GM23338 (cell line): Measurements from ENCODE around the gene ZNF469. TPM values are rescaled to one million over a fixed set of nuclear protein-coding genes. Genes with fewer than 3 reads are reported as not detected.

Source experiments
- ATAC-seq: fragments of 200-7000 bp; cut with Tn5 transposase; 3 replicates; pipeline ENCODE4 v1.9.1; 2020
- DNase-seq: peaks from one replicate; pipeline ENCODE4 v3.0.0-alpha.2; 2015; ENCODE audit warnings: low spot score
- H2AFZ ChIP-seq: fragments of 200-600 bp; sonication (generic); 2 replicates; pipeline ENCODE4 v1.8.0; 2016; ENCODE audit warnings: antibody characterized with exemption, mild to moderate bottlenecking, moderate library complexity
- H3F3A ChIP-seq: fragments of 200-600 bp; sonication (generic); replicated peaks from 2 replicates; pipeline ENCODE4 v1.8.0; 2017; ENCODE audit warnings: antibody characterized with exemption, mixed run types, low read depth
- H3K27ac ChIP-seq: fragments of 200-600 bp; sonication (generic); 2 replicates; pipeline ENCODE4 v1.6.1; 2016; ENCODE audit warnings: low read depth
- H3K27me3 ChIP-seq: fragments of 200-600 bp; sonication (generic); 2 replicates; pipeline ENCODE4 v1.8.0; 2016; ENCODE audit warnings: mild to moderate bottlenecking, mixed run types, moderate library complexity; ENCODE audit not compliant: insufficient read depth
- H3K36me3 ChIP-seq: fragments of 200-600 bp; sonication (generic); 2 replicates; pipeline ENCODE4 v1.8.0; 2016; ENCODE audit warnings: mild to moderate bottlenecking; ENCODE audit not compliant: insufficient read depth
- H3K4me1 ChIP-seq: fragments of 200-600 bp; sonication (generic); 2 replicates; pipeline ENCODE4 v1.8.0; 2016; ENCODE audit warnings: mild to moderate bottlenecking, moderate library complexity; ENCODE audit not compliant: insufficient read depth
- H3K4me2 ChIP-seq: fragments of 200-600 bp; sonication (generic); 2 replicates; pipeline ENCODE4 v1.7.1; 2017; ENCODE audit warnings: mixed run types
- H3K4me3 ChIP-seq: fragments of 200-600 bp; sonication (generic); 2 replicates; pipeline ENCODE4 v1.6.1; 2016; ENCODE audit warnings: mixed run types
- H3K79me2 ChIP-seq: fragments of 200-600 bp; sonication (generic); replicated peaks from 2 replicates; pipeline ENCODE4 v1.8.0; 2017; ENCODE audit warnings: mild to moderate bottlenecking; ENCODE audit not compliant: insufficient read depth
- H3K9me2 ChIP-seq: fragments of 200-600 bp; sonication (generic); 2 replicates; pipeline ENCODE4 v1.8.0; 2017; ENCODE audit not compliant: insufficient read depth
- H4K20me1 ChIP-seq: fragments of 200-600 bp; sonication (generic); replicated peaks from 2 replicates; pipeline ENCODE4 v1.8.0; 2017; ENCODE audit warnings: mild to moderate bottlenecking; ENCODE audit not compliant: insufficient read depth
- H3K27ac Mint-ChIP-seq: 2 replicates; pipeline ENCODE4 v1.8.0; 2020; ENCODE audit warnings: inconsistent platforms, mild to moderate bottlenecking, moderate library complexity, mixed read lengths
- H3K27me3 Mint-ChIP-seq: 3 replicates; pipeline ENCODE4 v1.8.0; 2022; ENCODE audit warnings: low read depth, mild to moderate bottlenecking, moderate library complexity, mixed read lengths, inconsistent platforms; ENCODE audit not compliant: insufficient read depth, poor library complexity
- H3K36me3 Mint-ChIP-seq: 3 replicates; pipeline ENCODE4 v1.8.0; 2021; ENCODE audit warnings: low read depth, mild to moderate bottlenecking, inconsistent platforms, moderate library complexity, mixed read lengths
- H3K4me1 Mint-ChIP-seq: 3 replicates; pipeline ENCODE4 v1.8.0; 2020; ENCODE audit warnings: mild to moderate bottlenecking, inconsistent platforms, mixed read lengths
- H3K4me3 Mint-ChIP-seq: 3 replicates; pipeline ENCODE4 v1.8.0; 2021; ENCODE audit warnings: moderate library complexity, mild to moderate bottlenecking, inconsistent platforms, mixed read lengths
- H3K9me3 Mint-ChIP-seq: 3 replicates; pipeline ENCODE4 v1.8.0; 2020; ENCODE audit warnings: moderate library complexity, mild to moderate bottlenecking, inconsistent platforms, mixed read lengths
- CREB1 ChIP-seq: fragments of 250-450 bp; sonication (Bioruptor Pico); IDR thresholded peaks from 2 replicates; pipeline ENCODE4 v1.5.0; 2020; ENCODE audit warnings: low read depth, mild to moderate bottlenecking, moderate library complexity
- EZH2phosphoT487 ChIP-seq: fragments of 200-600 bp; sonication (generic); IDR thresholded peaks from one replicate; pipeline ENCODE4 v1.8.1; 2018; ENCODE audit warnings: antibody characterized with exemption; ENCODE audit not compliant: unreplicated experiment
- ZNF114 ChIP-seq: fragments of 250-450 bp; sonication (Bioruptor Pico); IDR thresholded peaks from 2 replicates; pipeline ENCODE4 v1.5.0; 2020; ENCODE audit warnings: mild to moderate bottlenecking, moderate library complexity
- ZNF331 ChIP-seq: fragments of 250-450 bp; sonication (Bioruptor Pico); IDR thresholded peaks from 2 replicates; pipeline ENCODE4 v1.5.0; 2020; ENCODE audit warnings: low read depth, mild to moderate bottlenecking, moderate library complexity
- ZNF462 ChIP-seq: fragments of 250-450 bp; sonication (Bioruptor Pico); IDR thresholded peaks from 2 replicates; pipeline ENCODE4 v1.5.0; 2020; ENCODE audit warnings: mild to moderate bottlenecking, moderate library complexity
- polyA plus RNA-seq: library from polyadenylated mRNA; unstranded; fragments of >200 nt; fragmentation: Nextera tagmentation; extraction: Ambion mirVana; gene quantifications from 2 replicates; pipeline ENCODE4 v1.2.1, GENCODE V29; 2016
- total RNA-seq: library from RNA; depleted of rRNA; stranded (reverse); fragments of >200 nt; shearing (Covaris generic); gene quantifications from 2 replicates; pipeline ENCODE4 v1.2.3, GENCODE V29; 2014
- TF ChIP-seq, protein P1 (sequence below): IDR thresholded peaks from 2 replicates; pipeline ENCODE4 v1.6.1; 2016; ENCODE audit warnings: antibody characterized with exemption

ZNF469 gene
- total and polyA plus RNA-seq, 2 experiments from 2014 or later: 0.23 to 1.9 TPM

- H3K4me1 ChIP-seq: no peaks in the 10 kb centered on the region
- no peak overlapping the region for H3K4me2 ChIP-seq
- H3K27me3 Mint-ChIP-seq: peaks cover 14% of the 10 kb centered on the region
- no peaks in the 10 kb centered on the region for H3F3A ChIP-seq
- ATAC-seq: no peak; the same call in 1 of the 3 replicates
- H3K9me3 Mint-ChIP-seq: no peaks in the 10 kb centered on the region
- H3K36me3 Mint-ChIP-seq: no peaks in the 10 kb centered on the region
- H3K9me2 ChIP-seq: no peaks in the 10 kb centered on the region
- no peak overlapping the region for H2AFZ ChIP-seq
- H4K20me1 ChIP-seq: no peaks in the 10 kb centered on the region
- H3K4me3 ChIP-seq: no peak overlapping the region
- peaks cover 7% of the 10 kb centered on the region for H3K27me3 ChIP-seq
- no peak overlapping the region for H3K4me3 Mint-ChIP-seq
- no peaks in the 10 kb centered on the region for H3K36me3 ChIP-seq
- TF ChIP-seq EZH2phosphoT487 (no peak), CREB1 (CRISPR knock-in tag) (no peak)
- H3K27ac ChIP-seq: no peak overlapping the region
- no peaks in the 10 kb centered on the region for H3K4me1 Mint-ChIP-seq
- H3K79me2 ChIP-seq: no peaks in the 10 kb centered on the region
- DNase-seq: no peak
- H3K27ac Mint-ChIP-seq: no peak overlapping the region
These were observed 6.9 kb downstream of the ZNF469 start for GRCh38 chr16:88389621-88390160.

- Histone ChIP-seq H3K4me2 (no peak overlapping the region), H3K79me2 (no peaks in the 10 kb centered on the region), H4K20me1 (no peaks in the 10 kb centered on the region), H2AFZ (no peak overlapping the region), H3K4me1 (no peaks in the 10 kb centered on the region), H3K27me3 (peaks cover 2% of the 10 kb centered on the region; the same call in 1 of the 2 replicates), H3F3A (no peaks in the 10 kb centered on the region), H3K27ac (no peak overlapping the region), H3K9me2 (no peaks in the 10 kb centered on the region), H3K36me3 (no peaks in the 10 kb centered on the region), H3K4me3 (no peak overlapping the region)
- no peak for DNase-seq
- H3K9me3 Mint-ChIP-seq: no peaks in the 10 kb centered on the region
- no peak overlapping the region for H3K4me3 Mint-ChIP-seq
- H3K4me1 Mint-ChIP-seq: no peaks in the 10 kb centered on the region
- peaks cover 10% of the 10 kb centered on the region for H3K27me3 Mint-ChIP-seq
- ATAC-seq: no peak
- H3K27ac Mint-ChIP-seq: no peak overlapping the region
- TF ChIP-seq, protein P1, sequence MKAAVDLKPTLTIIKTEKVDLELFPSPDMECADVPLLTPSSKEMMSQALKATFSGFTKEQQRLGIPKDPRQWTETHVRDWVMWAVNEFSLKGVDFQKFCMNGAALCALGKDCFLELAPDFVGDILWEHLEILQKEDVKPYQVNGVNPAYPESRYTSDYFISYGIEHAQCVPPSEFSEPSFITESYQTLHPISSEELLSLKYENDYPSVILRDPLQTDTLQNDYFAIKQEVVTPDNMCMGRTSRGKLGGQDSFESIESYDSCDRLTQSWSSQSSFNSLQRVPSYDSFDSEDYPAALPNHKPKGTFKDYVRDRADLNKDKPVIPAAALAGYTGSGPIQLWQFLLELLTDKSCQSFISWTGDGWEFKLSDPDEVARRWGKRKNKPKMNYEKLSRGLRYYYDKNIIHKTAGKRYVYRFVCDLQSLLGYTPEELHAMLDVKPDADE: no peak
- TF ChIP-seq ZNF331 (no peak), ZNF114 (CRISPR knock-in tag) (no peak), ZNF462 (CRISPR knock-in tag) (no peak), CREB1 (CRISPR knock-in tag) (no peak)
- no peaks in the 10 kb centered on the region for H3K36me3 Mint-ChIP-seq
These were observed 7.5 kb downstream of the ZNF469 start for GRCh38 chr16:88390265-88390664.
